Measurements from ENCODE around the gene FBXW9. TPM values are rescaled to one million over a fixed set of nuclear protein-coding genes. Genes with fewer than 3 reads are reported as not detected.
"Not testable (repeated sequence)": the region's sequence is repeated elsewhere in the genome, so short reads cannot be mapped to it uniquely, and the experiment has no call there.

FBXW9 gene
- total and polyA plus RNA-seq, 9 donors, result 3.9 to 5.7 (median 4.6) TPM

DNA sequence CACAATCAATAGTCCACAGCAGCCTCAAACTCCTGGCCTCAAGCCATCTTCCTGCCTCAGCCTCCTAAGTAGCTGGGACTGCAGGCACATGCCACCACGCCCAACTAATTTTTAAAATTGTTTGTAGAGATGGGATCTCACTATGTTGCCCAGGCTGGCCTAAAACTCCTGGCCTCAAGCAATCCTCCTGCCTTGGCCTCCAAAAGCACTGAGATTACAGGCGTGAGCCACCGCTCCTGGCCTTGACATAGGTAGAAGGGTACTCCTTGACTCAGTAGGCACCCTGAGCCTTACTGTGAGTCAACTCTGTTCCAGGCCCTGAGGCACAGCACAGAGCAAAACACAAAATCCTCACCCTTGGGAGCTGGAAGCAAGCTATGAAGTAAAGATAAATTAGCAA is 19.5 kb upstream of the FBXW9 start:
- H3K36me3 ChIP-seq (ENCODE audit: control insufficient read depth, insufficient read depth, low read length), result peaks cover 74% of the 10 kb centered on the region

GRCh38 chr19:12715102-12715501 is 18.7 kb upstream of the FBXW9 start:
- Histone ChIP-seq H3K4me3 (ENCODE audit: low read length) (no peak overlapping the region), H3K27ac (ENCODE audit: low read length) (no peak overlapping the region), H3K9me3 (replicated peaks; ENCODE audit: control insufficient read depth, low read depth, low read length) (no peaks in the 10 kb centered on the region), H3K4me1 (ENCODE audit: control insufficient read depth, insufficient read depth, low read length) (peaks cover 2% of the 10 kb centered on the region), H3K36me3 (ENCODE audit: control insufficient read depth, insufficient read depth, low read length) (peaks cover 82% of the 10 kb centered on the region), H3K27me3 (ENCODE audit: control insufficient read depth, insufficient read depth, low read length) (no peaks in the 10 kb centered on the region)
- DNase-seq, result no peak
- WGBS (ENCODE audit: insufficient coverage), result 95% methylated on average over 14 of the region's 15 CpGs

More for the DNA sequence above, 19.5 kb upstream of the FBXW9 start:
- no peaks in the 10 kb centered on the region for H3K9me3 ChIP-seq (replicated peaks; ENCODE audit: control insufficient read depth, low read depth, low read length)
- H3K27ac ChIP-seq (ENCODE audit: low read length), result no peak overlapping the region
- 100% methylated on average over 1 of the region's 3 CpGs for WGBS (ENCODE audit: insufficient coverage)
- peaks cover 10% of the 10 kb centered on the region for H3K4me1 ChIP-seq (ENCODE audit: control insufficient read depth, insufficient read depth, low read length)
- DNase-seq, result no peak
- H3K4me3 ChIP-seq (ENCODE audit: low read length), result no peak overlapping the region
- H3K27me3 ChIP-seq (ENCODE audit: control insufficient read depth, insufficient read depth, low read length), result no peaks in the 10 kb centered on the region

DNA sequence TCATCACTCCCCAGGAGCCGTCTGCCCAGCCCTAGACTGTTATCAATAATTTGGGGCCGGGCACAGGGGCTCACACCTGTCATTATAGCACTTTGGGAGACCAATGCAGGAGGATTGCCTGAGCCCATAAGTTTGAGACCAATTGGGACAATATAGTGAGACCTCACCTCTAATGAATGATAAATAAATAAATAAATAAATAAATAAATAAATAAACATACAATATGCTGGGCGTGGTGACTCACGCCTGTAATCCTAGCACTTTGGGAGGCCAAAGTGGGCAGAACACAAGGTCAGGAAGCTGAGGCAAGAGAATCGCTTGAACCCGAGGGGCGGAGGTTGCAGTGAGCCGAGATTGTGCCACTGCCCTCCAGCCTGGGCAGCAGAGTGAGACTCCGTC is 16.9 kb upstream of the FBXW9 start:
- not testable (repeated sequence) for H3K4me3 ChIP-seq (ENCODE audit: low read length); H3K27me3 ChIP-seq (ENCODE audit: control insufficient read depth, insufficient read depth, low read length); H3K4me1 ChIP-seq (ENCODE audit: control insufficient read depth, insufficient read depth, low read length); DNase-seq; H3K9me3 ChIP-seq (replicated peaks; ENCODE audit: control insufficient read depth, low read depth, low read length); H3K27ac ChIP-seq (ENCODE audit: low read length)
- peaks cover 85% of the 10 kb centered on the region for H3K36me3 ChIP-seq (ENCODE audit: control insufficient read depth, insufficient read depth, low read length)
- WGBS (ENCODE audit: insufficient coverage), result no CpG with 5 or more reads among the region's 9 CpGs

DNA sequence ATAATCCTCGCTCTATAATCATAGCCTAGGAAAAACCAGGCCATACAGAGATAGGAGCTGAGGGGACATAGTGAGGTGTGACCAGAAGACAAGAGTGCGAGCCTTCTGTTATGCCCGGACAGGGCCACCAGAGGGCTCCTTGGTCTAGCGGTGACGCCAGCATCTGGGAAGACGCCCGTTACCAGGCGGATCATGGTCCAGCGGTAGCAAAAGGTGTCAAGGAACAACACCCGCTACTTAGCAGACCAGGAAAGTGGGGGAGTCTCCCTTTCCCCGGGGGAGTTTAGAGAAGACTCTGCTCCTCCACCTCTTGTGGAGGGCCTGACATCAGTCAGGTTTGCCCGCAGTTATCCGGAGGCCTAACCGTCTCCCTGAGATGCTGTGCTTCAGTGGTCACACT is 15.6 kb upstream of the FBXW9 start:
- DNase-seq, result not testable (repeated sequence)
- peaks cover 83% of the 10 kb centered on the region for H3K36me3 ChIP-seq (ENCODE audit: control insufficient read depth, insufficient read depth, low read length)

GRCh38 chr19:12711187-12711586 is 14.8 kb upstream of the FBXW9 start:
- peaks cover 86% of the 10 kb centered on the region for H3K36me3 ChIP-seq (ENCODE audit: control insufficient read depth, insufficient read depth, low read length)
- H3K4me1 ChIP-seq (ENCODE audit: control insufficient read depth, insufficient read depth, low read length), result no peaks in the 10 kb centered on the region
- DNase-seq, result no peak
- WGBS (ENCODE audit: insufficient coverage), result 89% methylated on average over 9 of the region's 17 CpGs
- no peaks in the 10 kb centered on the region for H3K9me3 ChIP-seq (replicated peaks; ENCODE audit: control insufficient read depth, low read depth, low read length)
- H3K27ac ChIP-seq (ENCODE audit: low read length), result no peak overlapping the region
- H3K27me3 ChIP-seq (ENCODE audit: control insufficient read depth, insufficient read depth, low read length), result no peaks in the 10 kb centered on the region
- no peak overlapping the region for H3K4me3 ChIP-seq (ENCODE audit: low read length)

More for the DNA sequence above, 15.6 kb upstream of the FBXW9 start:
- H3K9me3 ChIP-seq (replicated peaks; ENCODE audit: control insufficient read depth, low read depth, low read length); H3K4me1 ChIP-seq (ENCODE audit: control insufficient read depth, insufficient read depth, low read length); H3K27ac ChIP-seq (ENCODE audit: low read length); H3K4me3 ChIP-seq (ENCODE audit: low read length); H3K27me3 ChIP-seq (ENCODE audit: control insufficient read depth, insufficient read depth, low read length): not testable (repeated sequence)
- WGBS (ENCODE audit: insufficient coverage), result 96% methylated on average over 3 of the region's 14 CpGs

DNA sequence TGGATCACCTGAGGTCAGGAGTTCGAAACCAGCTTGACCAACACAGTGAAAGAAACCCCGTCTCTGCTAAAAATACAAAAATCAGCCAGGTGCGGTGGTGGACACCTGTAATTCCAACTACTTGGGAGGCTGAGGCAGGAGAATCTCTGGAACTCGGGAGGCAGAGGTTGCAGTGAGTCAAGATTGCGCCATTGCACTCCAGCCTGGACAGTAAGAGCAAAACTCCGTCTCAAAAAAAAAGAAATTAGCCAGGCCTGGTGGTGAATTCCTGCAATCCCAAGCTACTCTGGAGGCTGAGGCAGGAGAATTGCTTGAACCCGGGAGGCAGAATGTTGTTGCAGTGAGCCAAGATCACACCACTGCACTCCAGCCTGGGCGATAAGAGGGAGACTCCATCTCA is 12.2 kb upstream of the FBXW9 start:
- Histone ChIP-seq H3K27ac (ENCODE audit: low read length) (no peak overlapping the region), H3K36me3 (ENCODE audit: control insufficient read depth, insufficient read depth, low read length) (peaks cover 83% of the 10 kb centered on the region), H3K4me3 (ENCODE audit: low read length) (no peak overlapping the region), H3K4me1 (ENCODE audit: control insufficient read depth, insufficient read depth, low read length) (no peaks in the 10 kb centered on the region), H3K9me3 (replicated peaks; ENCODE audit: control insufficient read depth, low read depth, low read length) (no peaks in the 10 kb centered on the region), H3K27me3 (ENCODE audit: control insufficient read depth, insufficient read depth, low read length) (no peaks in the 10 kb centered on the region)
- 93% methylated on average over 5 of the region's 8 CpGs for WGBS (ENCODE audit: insufficient coverage)
- DNase-seq, result no peak

DNA sequence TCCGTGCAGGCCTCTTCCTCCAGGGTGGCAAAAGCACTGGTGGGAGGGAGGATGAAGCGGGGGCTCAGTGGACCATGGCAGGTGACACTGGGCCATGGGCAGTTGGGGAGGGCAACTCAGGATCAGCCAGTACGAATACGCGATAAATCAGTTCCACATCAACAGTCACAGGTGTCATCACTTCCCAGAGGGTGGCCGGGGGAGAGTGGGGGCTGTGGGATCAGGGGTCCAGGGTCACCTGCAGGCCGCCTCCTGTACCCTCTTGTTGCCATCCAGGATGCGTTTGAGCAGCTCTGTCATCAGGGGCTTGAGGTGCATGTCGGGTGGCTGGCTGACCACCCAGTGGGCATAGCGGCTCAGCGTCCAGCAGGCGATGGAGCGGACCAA is 9.9 kb upstream of the FBXW9 start:
- peaks cover 88% of the 10 kb centered on the region for H3K36me3 ChIP-seq (ENCODE audit: control insufficient read depth, insufficient read depth, low read length)
- 90% methylated on average over 10 of the region's 13 CpGs for WGBS (ENCODE audit: insufficient coverage)
- no peak overlapping the region for H3K27ac ChIP-seq (ENCODE audit: low read length)
- DNase-seq, result no peak
- no peaks in the 10 kb centered on the region for H3K27me3 ChIP-seq (ENCODE audit: control insufficient read depth, insufficient read depth, low read length)
- H3K4me1 ChIP-seq (ENCODE audit: control insufficient read depth, insufficient read depth, low read length), result no peaks in the 10 kb centered on the region
- H3K4me3 ChIP-seq (ENCODE audit: low read length), result no peak overlapping the region
- no peaks in the 10 kb centered on the region for H3K9me3 ChIP-seq (replicated peaks; ENCODE audit: control insufficient read depth, low read depth, low read length)

- Histone ChIP-seq H3K4me3 (ENCODE audit: low read length) (no peak overlapping the region), H3K4me1 (ENCODE audit: control insufficient read depth, insufficient read depth, low read length) (no peaks in the 10 kb centered on the region), H3K36me3 (ENCODE audit: control insufficient read depth, insufficient read depth, low read length) (peaks cover 88% of the 10 kb centered on the region), H3K9me3 (replicated peaks; ENCODE audit: control insufficient read depth, low read depth, low read length) (no peaks in the 10 kb centered on the region), H3K27ac (ENCODE audit: low read length) (no peak overlapping the region), H3K27me3 (ENCODE audit: control insufficient read depth, insufficient read depth, low read length) (no peaks in the 10 kb centered on the region)
- WGBS (ENCODE audit: insufficient coverage), result 94% methylated on average over 26 of the region's 29 CpGs
- DNase-seq, result no peak
These were observed 9.4 kb upstream of the FBXW9 start for GRCh38 chr19:12705654-12706331.

- no peaks in the 10 kb centered on the region for H3K9me3 ChIP-seq (replicated peaks; ENCODE audit: control insufficient read depth, low read depth, low read length)
- no peaks in the 10 kb centered on the region for H3K4me1 ChIP-seq (ENCODE audit: control insufficient read depth, insufficient read depth, low read length)
- no peak overlapping the region for H3K27ac ChIP-seq (ENCODE audit: low read length)
- 93% methylated on average over 11 of the region's 13 CpGs for WGBS (ENCODE audit: insufficient coverage)
- H3K4me3 ChIP-seq (ENCODE audit: low read length), result no peak overlapping the region
- no peak for DNase-seq
- H3K36me3 ChIP-seq (ENCODE audit: control insufficient read depth, insufficient read depth, low read length), result peaks cover 86% of the 10 kb centered on the region
- no peaks in the 10 kb centered on the region for H3K27me3 ChIP-seq (ENCODE audit: control insufficient read depth, insufficient read depth, low read length)
These were observed 8.7 kb upstream of the FBXW9 start for GRCh38 chr19:12705169-12705568.

GRCh38 chr19:12703046-12703445 is 6.6 kb upstream of the FBXW9 start:
- 48% methylated on average over 8 of the region's 9 CpGs for WGBS (ENCODE audit: insufficient coverage)
- peaks cover 87% of the 10 kb centered on the region for H3K36me3 ChIP-seq (ENCODE audit: control insufficient read depth, insufficient read depth, low read length)
- peak; percentile 58 for DNase-seq

More at GRCh38 chr19:12703046-12703445, 6.6 kb upstream of the FBXW9 start:
- Histone ChIP-seq H3K27ac (ENCODE audit: low read length) (no peak overlapping the region), H3K4me3 (ENCODE audit: low read length) (no peak overlapping the region), H3K9me3 (replicated peaks; ENCODE audit: control insufficient read depth, low read depth, low read length) (no peaks in the 10 kb centered on the region), H3K27me3 (ENCODE audit: control insufficient read depth, insufficient read depth, low read length) (no peaks in the 10 kb centered on the region), H3K4me1 (ENCODE audit: control insufficient read depth, insufficient read depth, low read length) (no peaks in the 10 kb centered on the region)

Data from muscle of leg (tissue), 11 donors.